HTERT RPE-1 (cell line): ENCODE data around the gene TNNT2.

ENCODE experiments used
- in situ Hi-C: fragments of 300-500 bp; cut with MboI; formaldehyde crosslinking; loops from 4 replicates; pipeline ENCODE4 v1.14.3; 2020; ENCODE audit warnings: low sequenced_read_pairs

TNNT2 gene

DNA sequence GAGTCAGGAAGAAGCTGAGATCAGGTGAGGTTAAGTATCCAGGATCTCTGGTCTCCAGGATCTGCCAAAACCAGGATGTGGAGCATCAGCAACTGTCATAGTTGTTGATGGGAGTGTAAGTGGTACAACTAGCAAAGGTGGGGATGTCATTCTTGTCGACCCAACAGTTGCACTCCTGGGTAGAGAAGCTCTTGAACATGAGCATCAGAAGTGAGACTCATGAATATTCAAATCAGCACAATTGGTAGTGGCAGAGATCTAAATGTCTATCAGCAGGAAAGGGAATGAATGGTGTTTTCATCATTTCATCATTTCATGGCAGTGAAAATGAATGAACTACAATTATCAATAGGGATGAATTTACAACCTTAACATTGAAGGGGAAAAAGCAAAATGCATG is 25.9 kb upstream of the TNNT2 start:
- in situ Hi-C loops: no loop called here

DNA sequence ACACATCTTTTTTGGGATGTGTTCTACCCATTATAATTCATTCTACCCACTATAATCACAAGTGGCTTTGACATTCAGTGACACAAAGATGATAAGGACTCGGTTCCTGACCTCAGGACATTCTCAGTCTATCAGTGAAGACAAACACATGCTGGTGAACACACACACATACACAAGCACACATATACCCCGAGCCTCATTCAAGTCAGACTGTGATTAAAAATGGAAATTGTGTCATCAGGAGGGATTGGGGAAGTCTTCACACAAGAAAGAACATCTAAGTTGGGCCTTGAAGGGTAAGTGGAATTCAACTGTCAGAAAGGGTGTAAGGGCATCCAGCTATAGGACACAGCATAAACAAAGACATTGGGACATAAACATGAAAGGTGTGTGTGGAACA is 24.2 kb upstream of the TNNT2 start:
- in situ Hi-C loops: no loop called here

DNA sequence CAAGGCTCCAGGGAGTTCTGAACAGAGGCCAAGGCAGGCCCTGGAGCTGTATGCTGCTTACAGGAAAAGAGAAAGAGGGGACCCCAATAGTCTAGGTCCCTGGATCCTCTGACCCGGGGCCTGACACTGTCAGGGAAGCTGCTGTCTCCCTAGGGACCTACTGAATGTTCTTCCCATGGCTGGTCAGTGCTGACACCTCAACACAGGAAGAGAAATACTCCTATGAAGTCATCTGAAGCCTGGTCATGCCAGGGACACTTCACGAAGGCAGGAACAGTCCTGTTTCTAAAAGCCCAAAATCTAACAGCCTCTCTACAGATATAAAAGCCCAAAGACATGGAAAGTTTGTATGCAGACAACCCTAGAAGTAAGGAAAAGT is 23.4 kb upstream of the TNNT2 start:
- in situ Hi-C loops: no loop called here

DNA sequence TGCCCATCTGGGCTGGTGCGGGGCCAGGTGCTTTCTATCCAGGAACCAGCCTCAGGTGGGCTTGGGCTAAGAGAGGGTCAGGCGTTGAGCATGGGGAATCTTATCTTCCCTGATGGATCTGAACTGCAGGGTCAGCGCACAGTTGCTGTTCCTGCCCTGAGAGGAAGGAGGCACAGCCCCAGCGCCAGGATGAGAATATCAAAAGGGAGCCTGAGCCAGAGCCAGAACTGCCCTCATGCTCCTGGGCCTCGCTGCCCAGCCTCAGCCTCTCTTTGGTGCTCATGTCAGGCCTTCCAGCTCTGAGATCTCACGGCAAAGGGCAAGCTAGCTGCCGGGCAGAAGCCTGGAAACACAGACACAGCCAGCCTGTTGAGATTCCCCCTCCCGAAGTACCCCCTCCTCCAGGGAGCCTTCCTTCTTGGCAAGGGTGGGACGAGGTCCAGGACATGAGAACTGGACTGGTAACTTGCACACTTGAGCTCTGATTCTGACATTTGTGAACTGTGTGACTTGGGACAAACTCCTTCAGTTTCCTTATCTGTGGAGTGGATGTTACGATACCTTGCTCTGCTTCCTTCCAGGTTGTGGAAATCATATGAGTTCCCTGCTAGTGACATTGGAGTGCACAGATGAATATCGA is 22.9 kb upstream of the TNNT2 start:
- in situ Hi-C loops: no loop called here

DNA sequence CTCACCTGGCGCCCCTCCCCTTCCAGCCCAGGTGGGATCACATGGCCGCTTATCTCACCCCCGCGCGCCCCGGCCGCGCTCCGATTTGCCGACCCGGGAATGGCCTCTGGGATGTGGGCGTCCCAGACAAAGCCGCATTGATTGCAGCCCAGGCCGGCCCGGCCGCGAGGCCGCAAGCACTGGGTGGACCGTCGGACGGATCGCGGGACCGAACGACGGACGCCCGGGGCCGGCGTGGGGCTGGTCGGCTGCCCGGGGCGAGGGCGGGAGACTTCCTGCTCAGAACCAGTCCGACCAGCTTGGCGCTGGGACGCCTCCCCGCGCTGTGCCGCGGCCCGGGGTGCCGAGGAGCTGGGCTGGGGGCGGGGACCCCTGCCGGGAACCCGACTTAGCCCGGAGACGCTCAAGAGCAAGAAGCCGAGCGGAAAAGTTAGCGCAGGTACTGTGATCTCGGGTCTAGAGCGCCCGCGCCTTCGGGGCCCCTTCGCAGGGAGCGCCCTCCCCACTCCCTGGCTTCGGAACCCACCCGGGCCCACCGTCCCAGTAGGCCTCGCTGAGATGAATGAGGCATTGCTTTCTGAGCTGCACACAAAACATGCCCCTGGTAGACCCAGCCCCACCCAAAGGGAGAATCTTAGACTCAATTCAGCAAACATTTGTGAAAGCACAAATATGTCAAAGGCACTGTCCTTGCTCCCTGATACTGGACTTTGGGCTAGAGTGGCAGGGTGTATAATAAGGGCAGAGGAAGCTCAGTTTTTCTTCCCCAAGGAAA is 22.1 kb upstream of the TNNT2 start:
- in situ Hi-C loops: no loop called here

DNA sequence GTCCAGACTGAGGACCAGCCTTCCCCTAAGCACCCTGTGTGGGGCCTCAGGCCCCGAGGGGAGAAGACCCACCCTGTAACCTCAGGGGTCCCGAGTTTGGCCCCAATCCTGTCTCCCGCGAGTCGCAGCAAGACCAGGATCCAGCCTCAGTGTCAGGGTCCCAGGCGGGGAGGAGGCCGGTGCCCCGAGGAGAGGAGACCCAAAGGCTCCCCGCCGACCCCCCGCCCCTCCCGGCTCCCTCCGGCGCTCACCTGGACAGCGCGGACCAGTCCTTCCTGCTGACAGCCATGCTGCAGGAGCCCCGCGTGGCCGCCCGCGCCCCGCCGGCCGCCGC is 21.5 kb upstream of the TNNT2 start, which contains the start of gene LAD1:
LAD1 (minus strand) TSS at position 307 of the 334 bp plus-strand sequence; CDS start at position 289, 18 bp downstream.
- in situ Hi-C loops: no loop called here

DNA sequence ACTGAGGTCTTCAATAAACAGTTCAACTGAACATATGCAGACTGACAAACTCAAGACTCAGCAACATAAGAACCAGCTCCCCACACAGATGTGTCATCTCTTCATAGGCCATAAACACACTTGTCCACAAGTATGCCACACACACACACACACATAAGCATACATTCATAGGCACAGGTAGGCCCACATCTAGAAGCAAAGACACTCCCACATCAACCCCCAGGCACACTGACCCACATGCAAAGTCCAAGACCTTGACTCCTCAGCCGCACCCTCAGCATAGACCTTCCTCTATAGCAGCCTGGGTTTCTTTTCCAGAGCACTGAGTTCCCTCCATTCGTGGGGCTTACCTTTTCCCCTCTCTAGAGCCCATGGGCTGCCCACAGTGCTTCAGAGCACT is 20.2 kb upstream of the TNNT2 start:
- in situ Hi-C loops: no loop called here

DNA sequence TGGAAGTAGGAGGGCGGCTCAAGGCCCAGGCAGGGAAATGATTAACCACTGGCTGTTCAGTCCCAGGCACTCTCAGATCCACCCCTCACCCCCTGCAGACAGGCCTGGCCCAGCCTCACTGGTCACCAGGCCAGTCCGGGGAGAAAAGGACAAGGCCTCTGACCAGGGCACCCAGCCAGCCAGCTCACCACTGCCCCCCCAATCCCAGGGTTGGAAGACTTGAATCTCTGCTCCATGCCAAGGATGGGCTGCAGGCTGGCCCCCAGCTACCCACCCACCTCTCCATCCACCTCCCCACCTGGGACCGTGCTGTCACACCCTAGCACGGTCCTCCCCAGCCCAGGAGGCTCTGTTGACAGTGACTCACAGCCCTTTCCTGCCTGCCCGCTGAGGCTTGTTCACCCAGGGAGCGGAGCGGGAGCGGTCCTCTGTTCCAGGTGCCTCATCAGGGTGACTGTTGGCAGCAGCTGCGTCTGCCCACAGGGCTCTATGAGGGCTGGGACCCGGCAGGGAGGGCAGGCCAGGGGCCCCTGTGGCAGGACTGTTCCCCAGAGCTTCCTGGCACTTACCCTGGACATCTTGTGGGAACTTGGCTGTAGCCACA is 19.5 kb upstream of the TNNT2 start:
- in situ Hi-C loops: no loop called here

DNA sequence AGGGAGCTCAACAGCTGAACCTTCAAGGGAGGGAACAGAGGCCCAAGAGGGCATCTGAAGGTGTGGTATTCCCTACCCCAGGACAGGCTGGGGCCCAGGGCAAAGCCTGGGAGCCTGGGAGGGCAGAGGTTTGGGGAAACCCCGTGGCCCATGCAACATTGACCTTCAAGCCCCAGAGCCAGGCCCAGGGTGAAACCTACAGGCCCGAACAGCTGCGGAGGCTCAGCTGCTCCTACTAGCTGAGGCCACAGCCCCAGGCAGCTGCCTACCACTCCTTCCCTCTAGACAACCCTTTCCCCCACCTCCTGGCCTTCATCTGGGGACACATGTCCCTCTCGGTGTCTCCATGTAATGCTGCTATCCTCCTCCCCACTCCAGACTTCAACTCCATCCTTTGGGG is 18.5 kb upstream of the TNNT2 start:
- in situ Hi-C loops: no loop called here

DNA sequence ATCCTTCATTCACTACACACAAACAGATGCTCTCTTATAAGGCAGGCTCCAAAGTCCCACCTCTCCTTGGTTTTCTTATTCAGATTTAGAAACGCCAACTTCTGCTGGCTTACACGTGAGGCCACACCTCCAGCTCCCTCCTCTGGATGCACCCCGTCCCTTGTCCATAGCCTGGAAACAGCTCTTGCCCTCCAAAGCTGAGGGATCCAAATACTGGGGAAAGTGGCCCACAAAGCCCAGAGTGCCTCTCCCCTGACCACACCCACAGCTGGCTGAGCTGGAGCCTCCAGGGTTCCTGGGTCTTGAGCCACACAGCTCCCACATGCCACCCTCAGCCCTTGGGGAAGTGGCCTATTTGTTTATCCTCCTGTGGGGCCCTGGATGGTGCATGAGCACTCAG is 17.1 kb upstream of the TNNT2 start:
- in situ Hi-C loops: no loop called here

DNA sequence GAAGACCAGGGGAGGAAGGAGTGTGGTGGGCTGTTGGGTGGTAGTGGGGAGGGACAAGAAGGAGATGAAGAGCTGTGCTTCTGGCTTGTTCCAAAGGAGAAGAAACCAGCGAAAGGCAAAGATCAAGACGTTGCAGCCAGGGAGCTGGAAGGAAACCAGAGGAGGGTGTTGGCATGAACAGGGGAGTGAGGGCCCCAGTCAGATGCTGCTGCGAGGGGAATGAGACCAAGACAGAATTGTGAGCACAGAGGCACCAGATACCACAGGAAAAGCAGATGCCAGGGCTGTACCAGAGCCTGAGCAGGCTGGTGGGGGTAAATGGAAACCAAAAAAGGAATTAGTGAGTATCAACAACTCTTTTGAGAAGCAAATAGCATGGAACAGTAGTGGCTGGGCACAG is 15.6 kb upstream of the TNNT2 start:
- in situ Hi-C loops: no loop called here

DNA sequence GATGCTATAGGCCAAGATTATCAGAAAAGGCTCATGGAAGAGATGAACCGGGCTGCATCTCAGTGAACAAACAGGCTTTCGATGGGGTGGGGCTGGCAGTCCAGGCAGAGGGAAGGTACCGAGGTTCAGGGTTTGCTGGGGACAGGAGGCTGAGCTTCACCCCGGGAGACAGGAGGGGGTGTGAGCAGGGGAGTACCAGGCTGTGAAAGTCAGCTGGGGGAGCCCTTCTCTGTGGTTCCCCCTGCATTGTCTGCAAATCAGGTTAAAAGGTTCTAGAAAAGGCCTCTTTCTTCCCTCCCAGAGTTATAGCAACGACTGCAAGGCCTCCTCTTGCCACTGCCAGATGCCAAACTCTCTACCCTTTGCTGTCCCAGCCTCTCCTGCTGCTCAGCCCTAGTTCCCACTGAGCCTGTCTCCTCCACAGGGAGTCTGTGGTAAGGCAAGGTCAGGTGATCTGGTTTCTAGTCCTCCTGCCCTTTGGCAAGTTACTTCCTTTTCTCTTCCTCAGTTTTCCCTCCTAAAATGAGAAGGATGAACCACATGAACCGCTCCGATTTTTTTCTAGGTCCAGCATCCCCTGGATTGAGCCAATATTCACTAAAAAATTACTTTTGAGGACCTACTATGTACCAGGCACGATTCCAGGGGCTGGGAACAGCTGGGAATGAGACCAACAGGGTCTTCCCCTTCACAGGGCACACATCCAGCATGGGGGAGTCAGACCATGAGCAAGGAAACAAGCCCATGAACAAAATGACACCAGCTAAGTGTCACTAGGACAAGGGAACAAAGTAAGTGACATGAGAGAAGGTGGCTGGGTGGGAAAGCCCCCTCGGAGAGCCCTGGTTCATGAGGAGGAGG is 14.4 kb upstream of the TNNT2 start:
- in situ Hi-C loops: no loop called here

DNA sequence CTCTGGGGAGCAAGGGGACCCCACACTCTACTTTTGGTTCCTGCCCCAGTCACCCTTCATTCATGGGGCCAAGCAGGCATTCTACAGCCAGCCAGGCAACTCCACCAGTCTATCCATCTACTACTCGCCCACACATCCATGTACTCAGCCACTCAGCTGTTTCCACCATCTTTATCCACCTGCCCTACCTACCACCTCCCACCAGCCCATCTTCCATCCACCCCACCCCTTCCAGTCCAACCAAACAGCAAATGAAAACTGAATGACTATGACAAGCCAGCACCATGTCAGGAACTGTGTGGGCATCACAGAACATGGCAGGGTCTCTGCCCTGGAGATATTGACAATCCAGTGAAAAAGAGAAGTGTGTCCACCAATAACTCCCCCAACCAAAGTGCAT is 13.7 kb upstream of the TNNT2 start:
- in situ Hi-C loops: no loop called here

DNA sequence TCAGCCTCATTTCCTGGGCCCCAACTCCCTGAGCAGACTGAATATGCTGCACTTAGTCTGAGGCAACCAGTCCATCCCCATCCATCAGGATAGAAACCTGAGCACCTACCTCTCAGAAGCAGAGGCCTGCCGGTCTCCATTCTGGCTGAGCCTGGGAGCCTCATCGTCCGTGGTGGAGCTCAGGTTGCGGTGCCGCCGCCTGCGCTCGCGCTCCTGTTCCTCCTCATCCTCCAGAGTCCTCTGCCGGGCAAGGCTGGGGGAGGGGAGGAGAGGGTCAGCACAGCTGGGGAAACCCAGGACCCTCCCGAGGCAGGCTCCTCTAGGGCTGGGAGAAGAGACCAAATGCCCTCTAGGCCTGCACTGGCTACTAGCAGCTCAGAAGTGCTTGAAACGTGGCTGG is 11.6 kb upstream of the TNNT2 start:
- in situ Hi-C loops: no loop called here

DNA sequence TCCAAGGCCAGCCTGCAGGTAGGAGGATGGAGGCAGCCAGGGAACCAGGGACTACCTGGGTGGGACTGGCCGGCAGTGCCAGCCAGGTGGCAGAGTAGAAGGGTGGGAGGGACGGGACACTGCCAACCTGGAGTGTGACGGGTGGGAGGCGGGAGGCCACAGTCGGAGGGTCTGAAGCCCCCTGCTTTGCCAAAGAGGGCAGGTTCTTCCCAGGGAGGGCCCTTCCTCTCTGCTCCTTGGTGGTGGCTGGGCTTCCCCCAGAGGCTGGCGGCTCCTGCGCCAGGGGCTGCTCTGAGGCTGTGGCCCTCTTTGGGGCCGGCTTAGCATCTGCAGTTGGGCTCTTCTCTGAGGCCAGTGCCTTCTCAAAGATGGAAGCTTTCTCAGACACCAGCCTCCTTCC is 8.7 kb upstream of the TNNT2 start:
- in situ Hi-C loops: no loop called here

DNA sequence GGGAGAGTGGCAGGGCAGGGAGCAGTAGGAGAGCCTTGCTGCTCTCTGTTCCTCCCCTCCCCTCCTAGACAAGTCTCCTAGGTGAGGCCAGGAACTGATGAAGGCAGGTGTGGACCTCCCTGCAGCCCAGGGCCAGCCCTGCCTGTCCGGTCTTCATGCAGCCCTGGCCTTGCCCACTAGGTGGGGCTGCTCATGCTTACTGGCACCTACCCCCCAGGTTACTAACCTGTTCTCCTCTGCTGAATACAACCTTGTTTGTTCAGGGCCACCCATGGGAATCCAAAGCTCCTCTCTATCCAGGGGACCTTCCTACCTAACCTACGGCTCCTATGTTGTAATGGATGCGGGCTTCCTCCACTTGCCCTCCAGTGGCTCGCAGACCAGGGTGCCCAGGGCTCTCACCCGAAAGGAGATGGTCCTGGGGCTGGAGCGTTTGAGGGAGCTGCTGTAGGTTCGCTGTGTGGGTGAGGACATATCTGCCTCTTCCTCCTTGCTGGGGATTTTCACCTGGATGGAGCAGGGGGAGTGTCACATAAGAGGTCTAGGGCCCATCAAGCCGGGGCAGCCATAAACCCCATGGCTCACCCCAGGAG is 7.9 kb upstream of the TNNT2 start:
- in situ Hi-C loops: no loop called here

DNA sequence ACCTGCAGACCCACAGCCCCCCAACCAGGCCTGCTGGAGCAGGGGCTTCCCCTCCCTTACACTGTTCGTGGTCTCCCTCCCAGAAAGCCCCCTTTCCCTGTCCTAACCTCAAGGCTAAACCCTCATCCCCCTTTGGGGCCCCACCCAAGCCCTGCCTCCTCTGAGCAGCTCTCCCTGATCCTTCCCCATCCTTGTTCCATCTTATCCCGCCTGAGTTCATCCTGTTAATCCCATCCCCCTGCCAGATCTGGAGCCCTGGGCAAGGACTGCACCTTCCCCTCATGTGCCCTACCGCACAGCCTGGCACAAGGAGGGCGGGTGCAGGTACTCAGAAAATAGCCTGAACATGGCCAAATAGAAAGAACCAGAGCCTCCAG is 6.9 kb upstream of the TNNT2 start:
- in situ Hi-C loops: no loop called here

DNA sequence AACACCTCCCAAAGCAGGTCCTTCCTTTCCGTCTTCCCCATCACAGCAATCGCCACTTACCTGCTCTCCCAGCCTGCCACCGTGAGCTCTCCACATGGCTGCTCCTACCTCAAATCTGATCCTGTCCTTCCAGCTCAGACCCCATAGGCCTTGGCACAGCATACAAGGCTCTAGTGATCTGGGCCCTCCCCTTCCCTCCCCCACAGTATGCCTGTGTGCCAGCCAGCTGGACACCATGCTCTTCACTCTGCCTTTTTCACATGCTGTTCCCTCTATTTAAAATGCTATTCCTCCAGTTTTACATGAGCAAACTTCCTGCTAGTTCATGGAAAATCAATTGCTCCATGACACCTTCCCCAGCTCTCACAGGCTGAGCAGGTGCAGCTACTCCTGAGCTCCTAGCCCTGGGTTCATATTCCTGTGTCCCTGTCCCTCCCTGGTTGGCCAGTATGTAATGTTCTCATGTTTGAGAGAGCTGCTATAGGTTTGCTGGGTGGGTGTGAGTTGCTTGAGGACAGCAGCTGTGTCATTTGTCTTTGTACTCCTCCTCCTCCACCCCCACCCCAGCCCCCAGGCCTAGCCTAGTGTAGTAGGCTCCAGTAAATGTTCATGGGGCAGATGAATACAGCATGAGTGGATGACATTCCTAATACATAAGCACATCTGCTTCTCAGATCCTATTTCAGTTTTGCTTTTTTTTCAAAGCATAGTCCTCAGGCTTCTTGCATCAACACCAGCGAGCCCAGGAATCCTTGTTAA is 6.3 kb upstream of the TNNT2 start:
- in situ Hi-C loops: no loop called here

DNA sequence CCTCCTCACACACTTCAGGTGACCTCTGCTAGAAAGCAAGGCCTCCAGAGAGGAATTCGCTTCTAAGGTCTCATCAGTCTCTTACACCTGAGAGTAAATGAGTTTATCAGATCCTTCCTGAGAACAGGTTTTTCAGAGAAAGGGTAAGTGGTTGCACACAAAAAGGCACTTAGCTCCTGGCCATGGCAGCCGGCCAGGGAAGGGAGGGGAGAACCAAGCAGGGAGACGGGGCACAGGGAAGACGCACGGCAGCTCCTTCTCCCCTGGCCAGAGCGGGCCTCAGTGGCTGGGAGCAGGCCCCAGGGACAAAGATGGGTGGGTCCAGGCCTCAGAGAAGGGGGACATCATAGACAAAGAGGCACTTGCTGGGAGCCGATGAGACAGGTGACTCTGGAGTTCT is 3.6 kb upstream of the TNNT2 start:
- in situ Hi-C loops: no loop called here

DNA sequence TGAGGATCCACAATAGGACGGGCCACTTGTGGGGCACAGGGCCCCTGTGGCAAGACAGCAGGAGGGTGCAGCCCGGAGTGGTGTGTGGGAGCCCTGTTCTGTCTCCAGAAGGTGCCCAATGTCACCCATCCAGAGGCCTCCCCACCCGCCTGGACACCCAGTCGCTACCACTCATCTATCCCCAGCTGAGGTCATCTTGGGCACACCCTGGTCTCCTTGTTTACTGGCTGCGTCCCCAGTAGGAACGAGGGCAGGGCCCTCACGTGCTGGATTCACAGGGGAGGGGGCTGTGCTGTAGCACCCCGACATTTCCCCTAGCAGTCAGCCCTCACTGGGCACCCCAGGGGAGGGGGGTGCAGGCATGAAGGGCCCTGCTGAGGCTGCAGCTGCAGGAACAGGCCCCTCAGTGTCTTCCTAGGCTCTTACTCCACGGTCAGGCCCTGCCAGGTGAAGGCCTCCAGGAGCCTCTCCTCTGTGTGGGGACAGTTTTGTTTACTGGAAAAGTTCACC is 2.3 kb upstream of the TNNT2 start:
- in situ Hi-C loops: no loop called here
